Fibroblast of skin of right biceps (primary cell): Measurements from ENCODE around the gene IRAK1.
"Not testable (repeated sequence)": the region's sequence is repeated elsewhere in the genome, so short reads cannot be mapped to it uniquely, and the experiment has no call there.

Source experiments
- DNase-seq: peaks from one replicate; pipeline ENCODE4 v3.0.0-alpha.2; 2013

Gene IRAK1

DNA sequence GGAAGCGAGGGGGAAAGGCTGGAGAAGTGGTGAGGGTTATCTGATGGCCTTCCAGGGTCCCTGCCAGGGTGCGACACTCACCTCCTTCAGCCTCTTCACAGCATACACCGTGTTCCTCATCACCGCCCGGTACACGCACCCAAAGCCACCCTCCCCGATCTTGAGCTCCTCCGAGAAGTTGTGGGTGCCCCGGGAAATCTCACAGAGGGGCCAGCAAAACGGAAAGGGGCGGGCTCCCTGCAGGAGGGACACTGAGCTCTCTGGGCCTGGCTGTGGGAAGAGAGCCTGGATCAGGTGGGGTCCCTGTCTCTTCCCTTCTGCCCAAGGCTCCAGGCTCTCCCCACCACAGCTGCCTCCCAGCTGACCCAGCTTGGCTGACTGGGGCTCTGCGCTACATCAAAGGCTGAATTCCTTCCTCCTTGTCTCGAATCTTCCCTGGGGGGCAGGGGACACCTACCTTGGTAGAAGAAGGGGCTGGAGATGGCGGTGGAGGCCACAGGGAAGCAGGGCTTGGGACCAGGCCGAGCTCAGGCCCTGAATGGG, 1.1 kb downstream of the IRAK1 start:
- DNase-seq = no peak

GRCh38 chrX:154017766-154018517, 1.8 kb downstream of the IRAK1 start:
- DNase-seq = no peak

GRCh38 chrX:154016366-154017076, 3.2 kb downstream of the IRAK1 start:
- no peak for DNase-seq

DNA sequence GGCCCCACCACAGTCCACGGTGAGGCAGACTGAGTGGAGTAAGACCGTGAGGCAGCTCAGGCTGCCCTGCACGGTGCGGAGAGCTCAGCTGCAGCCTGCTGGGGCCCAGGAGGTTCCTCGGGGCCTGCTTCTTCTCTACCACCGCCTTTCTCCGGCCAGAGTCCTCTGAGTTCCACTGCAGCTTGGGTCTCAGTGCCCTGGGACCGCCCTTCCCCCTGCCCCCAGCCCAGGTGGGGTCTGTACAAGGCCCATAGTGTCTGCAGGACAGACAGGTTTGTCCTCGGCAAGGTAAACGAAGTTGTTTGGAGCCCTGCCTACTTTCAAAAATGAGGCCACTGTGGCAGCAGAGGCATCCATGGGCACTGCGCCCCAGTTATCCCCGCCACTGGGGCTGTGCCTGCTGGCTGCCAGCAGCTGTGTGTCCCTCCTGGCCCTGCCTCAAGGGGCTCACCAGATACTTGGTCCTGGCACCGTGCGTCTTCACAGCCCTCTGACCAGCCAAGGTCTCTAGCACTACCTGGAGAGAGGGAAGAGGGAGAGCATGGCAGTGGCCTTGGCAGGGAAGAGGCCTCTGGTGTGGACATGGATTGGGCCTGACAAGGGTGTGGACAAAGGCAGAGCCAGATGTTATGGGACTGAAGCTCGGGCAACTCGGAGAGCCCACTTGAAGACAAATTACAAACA, 4.0 kb downstream of the IRAK1 start:
- DNase-seq = no peak

DNA sequence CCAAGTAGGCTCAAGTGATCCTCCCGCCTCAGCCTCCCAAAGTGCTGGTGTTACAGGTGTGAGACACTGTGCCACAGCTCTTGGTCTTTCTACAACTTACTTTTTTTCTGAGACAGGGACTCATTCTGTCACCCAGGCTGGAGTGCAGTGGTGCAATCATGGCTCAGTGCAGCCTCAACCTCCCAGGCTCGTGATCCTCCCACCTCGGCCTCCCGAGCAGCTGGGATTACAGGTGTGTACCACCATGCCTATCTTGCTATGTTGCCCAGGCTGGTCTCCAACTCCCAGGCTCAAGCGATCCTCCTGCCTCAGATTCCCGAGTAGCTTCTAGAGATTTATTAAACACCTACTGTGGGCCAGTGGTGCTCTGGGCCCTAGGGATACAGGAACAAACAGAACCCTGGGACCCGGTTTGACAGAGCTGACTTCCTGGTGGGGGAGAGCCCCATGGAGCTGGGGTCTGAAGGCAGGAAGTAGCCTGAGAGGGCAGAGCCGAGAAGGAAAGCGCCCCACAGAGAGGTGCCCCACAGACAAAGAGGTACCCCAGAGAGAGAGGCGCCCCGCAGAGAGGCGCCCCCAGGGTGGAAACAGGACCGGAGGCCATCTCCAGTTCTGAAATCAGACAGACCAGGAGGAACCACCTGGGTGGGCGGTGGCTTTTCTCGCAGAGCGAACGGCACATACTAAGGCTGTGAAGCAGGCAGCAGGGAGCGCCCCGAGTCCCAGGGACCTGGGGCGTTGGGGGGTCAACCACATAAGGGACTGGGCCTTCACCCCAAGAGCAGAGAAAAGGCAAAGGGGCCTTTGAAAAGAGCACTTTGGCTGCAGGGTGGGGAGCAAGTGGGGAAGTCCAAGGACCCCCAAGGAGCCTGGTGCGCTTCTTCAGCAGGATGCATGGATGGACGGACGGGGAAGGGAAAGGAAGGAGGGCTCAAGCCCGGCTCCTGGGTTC, 5.0 kb downstream of the IRAK1 start:
- DNase-seq = no peak

GRCh38 chrX:154013614-154014360, 5.9 kb downstream of the IRAK1 start:
- peak; percentile 37 for DNase-seq

DNA sequence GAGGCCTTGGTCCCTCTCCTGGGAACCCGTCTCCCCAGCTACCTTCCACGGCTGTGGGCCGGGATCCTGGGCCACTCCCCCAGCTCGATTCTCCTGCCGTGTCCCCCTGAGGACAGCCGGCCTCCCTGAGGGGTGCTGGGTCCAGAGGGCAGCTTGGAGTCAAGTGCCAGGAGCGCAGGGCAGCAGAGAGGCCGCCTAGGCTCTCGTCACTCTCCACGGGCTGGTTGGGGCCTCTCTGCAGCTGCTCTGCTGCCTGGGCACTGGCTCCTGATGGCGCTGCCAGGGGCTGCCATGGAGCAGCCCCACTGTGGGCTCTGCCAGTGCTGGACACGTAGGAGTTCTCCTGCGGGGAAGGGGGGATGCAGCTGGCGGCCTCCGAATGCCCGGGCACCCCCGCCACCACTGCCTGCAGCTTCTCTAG, 6.7 kb downstream of the IRAK1 start:
- DNase-seq = no peak

DNA sequence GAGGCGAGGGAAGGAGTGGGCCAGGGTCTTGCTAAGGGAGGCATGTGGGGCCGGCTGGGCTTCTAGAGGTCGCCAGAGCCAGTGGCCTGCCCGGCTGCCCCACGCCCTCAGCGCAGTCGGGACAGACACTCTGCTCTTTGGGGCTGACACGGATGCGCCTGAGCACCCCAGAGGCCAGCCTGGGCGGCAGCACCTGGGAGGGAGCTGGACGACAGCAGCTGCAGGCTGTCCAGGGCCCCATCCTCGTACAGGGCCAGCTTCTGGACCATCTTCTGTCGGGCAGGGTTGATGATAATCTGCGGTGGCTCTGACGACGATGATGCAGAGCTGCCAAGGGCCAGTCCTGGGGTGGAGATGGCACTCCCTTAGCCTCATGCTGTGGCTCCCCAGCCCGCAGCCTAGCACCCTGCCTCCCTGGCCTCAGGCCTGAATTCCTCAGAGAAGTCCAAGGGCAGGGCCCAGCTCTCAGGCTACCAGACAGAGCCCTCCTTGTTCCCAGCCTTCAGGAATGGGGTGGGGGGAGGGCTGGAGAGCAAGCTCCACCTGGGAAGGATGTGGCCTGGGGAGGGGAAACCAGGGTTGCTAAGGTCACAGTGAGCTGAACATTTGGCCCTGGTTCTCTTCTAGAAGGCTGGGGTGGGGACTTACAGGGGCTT, 7.2 kb downstream of the IRAK1 start:
- no peak for DNase-seq

DNA sequence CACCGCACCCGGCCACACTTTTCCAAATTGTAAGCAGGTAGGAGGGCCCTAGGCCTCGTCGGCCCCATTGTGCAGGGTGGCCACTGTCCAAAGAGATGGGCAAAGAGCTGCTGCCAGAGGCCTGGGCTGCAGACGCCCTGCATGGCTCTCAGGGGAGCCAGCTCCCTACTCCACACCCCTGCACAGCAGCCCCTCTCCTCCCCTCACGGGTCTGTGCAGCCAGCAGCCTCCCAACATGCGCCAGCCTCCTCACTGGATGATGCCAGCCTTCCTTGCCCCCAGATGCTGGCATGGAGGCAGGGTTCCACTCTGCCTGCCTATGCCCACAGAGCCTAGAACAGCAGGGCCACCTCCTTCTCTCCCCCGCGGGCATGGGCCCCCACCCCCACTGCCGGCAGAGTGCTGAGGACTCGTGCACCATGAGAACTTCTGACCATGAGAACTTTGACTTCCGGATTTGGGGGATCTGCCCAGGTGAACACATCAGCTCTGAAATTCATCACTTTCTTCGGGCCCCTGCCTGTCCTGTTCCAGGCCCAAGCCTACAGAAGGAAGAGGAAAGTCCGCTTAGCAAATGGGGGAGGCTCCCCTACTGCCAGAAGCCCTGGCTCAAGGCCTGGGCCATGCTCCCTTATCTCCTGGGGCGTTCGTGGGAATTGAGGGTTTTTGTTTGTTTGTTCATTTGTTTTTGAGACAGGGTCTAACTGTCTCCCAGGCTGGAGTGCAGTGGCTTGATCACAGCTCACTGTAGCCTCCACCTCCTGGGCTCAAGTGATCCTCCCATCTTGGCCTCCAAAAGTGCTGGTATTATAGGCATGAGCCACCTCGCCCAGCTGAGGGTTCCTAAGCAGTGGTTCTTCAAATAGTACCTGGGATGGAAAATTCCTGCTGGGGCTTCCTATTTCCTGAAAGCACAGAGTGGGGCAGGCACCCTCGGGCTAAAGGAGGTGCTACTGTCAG, 8.0 kb downstream of the IRAK1 start:
- DNase-seq = no peak

- DNase-seq = no peak
These were observed 9.2 kb downstream of the IRAK1 start for GRCh38 chrX:154010330-154011087.

DNA sequence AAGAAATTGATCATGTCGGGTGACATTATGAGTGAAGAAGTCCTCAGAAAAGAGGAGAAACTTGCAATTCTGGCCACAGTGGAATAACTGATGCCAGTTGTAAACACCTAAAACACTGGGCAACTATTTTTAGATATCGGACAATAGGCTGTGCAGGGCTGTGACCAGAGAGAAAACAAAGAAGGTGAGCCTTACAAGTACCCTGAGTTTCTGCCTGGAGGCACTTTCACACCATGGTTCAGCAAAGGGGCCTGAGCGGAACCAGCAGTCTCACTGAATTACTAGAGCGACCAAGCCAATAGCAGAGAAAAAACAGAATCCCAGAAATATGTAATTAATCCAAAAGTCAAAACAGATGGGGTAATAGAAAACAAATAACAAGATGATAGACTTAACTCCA, 11.2 kb downstream of the IRAK1 start:
- DNase-seq = no peak

DNA sequence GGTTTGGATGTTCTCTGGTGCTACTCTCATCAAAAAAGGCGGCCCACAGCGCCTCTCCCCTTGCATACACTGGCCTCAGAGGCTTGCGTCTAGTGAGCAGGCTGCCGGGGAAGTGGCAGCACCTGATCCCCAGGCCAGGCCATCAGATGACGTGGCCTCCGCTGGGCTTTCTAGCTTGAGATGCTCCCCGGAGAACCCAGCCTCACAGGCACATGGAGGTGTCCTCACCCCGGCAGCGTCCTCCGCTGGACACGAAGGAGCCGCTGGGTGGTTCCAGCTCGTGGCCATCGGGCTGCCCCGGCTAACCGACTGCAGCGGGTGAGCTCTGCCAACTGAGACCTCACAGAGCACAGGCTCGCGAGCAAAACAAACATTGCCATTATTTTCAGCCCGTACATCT, 12.8 kb downstream of the IRAK1 start:
- no peak for DNase-seq

GRCh38 chrX:154004315-154004714, 15.4 kb downstream of the IRAK1 start:
- DNase-seq = no peak

- peak; percentile 67 for DNase-seq
These were observed 17.4 kb downstream of the IRAK1 start for GRCh38 chrX:154002215-154002719.

GRCh38 chrX:154000051-154000450, 19.7 kb downstream of the IRAK1 start:
- DNase-seq = no peak

- no peak for DNase-seq
These were observed 20.2 kb downstream of the IRAK1 start for GRCh38 chrX:153999359-154000037.

DNA sequence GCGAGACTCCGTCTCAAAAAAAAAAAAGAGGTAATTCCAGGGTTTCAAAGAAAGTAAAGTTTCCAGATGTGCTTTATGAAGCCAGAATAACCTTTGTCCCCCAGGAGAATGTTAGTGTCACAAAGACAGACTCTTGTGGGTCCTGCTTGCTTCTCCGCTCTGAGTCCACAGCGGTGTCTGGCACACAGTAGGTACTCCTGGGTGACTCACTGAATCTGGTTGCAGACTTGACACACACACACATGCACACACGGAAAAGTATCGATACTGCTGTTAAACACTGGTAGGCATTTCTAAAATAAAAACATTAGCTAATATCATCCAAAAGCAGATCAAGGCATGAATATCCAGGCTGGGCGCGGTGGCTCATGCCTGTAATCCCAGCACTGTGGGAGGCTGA, 24.2 kb downstream of the IRAK1 start:
- DNase-seq = no peak

DNA sequence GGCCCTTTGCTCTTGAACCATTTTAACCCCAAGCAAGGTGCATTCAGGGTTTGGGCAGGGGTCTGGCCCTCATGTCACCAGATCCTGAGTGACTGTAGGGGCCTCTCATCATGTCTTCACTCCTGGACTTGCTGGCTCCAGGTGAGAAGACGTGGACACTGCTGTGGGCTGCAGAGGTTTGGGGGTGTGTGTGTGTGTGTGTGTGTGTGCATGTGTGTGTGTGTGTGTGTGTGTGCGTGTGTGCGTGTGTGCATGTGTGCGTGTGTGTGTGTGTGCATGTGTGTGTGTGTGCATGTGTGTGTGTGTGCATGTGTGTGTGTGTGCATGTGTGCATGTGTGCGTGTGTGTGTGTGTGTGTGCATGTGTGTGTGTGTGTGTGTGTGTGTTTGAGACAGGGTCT, 25.3 kb downstream of the IRAK1 start:
- not testable (repeated sequence) for DNase-seq
